Muscle of back (tissue), 11 donors: ENCODE data around the gene ANKS1A. TPM values are rescaled to one million over a fixed set of nuclear protein-coding genes. Genes with fewer than 3 reads are reported as not detected.
A peak's percentile ranks its signal among the peaks of the same experiment; 100 is the strongest.

Source experiments
- DNase-seq, 3 donors: peaks; one replicate each; pipeline versions ENCODE4 v3.0.0 to v3.0.0-alpha.2; 2013
- polyA plus RNA-seq, 10 donors: library from polyadenylated mRNA; unstranded; fragments of 120-200 nt; gene quantifications; one replicate each; pipeline ENCODE4 v1.2.1, GENCODE V29; 2013; ENCODE audit not compliant: insufficient read length in 10 of 10

Gene ANKS1A
- polyA plus RNA-seq, 10 donors: 27.0 to 45.3 (median 34.3) TPM

DNA sequence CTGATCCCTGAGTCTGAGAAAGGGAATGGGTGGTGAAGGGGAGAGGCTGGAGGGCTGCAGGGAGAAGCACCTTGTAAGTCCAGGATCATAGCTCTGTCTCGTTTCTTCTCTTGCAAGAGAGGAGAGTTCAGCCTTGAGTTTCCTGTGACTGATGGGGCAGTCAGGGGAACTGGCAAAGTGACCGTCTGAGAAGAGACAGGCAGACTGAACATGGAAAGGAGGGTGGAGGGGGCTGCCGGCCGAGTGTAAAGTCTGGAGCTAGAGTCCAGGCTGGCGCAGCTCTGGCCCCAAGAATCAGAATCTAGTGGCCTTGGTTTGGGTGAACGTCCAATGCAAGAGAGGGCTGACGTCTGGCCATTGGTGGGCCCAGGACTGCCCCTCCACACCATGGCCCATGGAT lies 179.6 kb downstream of the ANKS1A start:
- no peak for DNase-seq

DNA sequence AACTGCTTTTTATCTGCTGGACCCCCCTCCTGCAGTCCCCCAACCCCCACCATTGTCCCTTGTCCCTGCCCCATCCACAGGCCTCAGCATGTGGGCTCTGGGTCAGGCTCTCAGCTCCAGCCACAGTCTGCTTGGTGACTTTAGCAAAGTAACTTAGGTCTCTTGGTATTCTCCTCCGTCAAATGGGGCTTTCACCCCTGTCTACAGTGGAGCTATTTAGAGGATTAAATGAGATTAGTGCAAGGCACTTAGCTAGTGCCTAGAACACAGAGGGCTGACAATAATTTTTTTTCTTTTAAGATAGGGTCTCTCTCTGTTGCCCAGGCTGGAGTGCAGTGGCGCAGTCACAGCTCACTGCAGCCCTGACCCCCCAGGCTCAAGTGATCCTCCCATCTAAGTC lies 180.2 kb downstream of the ANKS1A start:
- DNase-seq: no peak

DNA sequence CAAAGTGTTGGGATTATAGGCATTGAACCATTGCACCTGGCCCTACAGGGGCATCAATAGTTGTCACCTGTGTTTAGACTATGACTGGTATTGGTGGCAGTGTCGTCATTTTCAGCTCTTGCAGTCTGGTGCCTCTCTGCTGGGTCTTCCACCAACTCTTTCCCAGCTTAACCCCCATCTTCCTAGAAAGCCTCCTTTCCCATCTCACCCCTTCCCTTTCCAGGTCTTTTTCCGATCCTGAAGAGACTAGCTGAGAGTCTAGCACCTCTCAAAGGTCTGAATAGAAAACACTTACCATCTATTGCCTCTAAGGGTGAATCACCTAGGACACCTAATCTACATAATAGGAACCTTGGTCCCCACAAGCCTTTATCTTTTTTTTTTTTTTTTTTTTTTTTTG lies 181.1 kb downstream of the ANKS1A start:
- DNase-seq: no peak

- no peak for DNase-seq
These were observed 182.4 kb downstream of the ANKS1A start for GRCh38 chr6:35071347-35071994.

DNA sequence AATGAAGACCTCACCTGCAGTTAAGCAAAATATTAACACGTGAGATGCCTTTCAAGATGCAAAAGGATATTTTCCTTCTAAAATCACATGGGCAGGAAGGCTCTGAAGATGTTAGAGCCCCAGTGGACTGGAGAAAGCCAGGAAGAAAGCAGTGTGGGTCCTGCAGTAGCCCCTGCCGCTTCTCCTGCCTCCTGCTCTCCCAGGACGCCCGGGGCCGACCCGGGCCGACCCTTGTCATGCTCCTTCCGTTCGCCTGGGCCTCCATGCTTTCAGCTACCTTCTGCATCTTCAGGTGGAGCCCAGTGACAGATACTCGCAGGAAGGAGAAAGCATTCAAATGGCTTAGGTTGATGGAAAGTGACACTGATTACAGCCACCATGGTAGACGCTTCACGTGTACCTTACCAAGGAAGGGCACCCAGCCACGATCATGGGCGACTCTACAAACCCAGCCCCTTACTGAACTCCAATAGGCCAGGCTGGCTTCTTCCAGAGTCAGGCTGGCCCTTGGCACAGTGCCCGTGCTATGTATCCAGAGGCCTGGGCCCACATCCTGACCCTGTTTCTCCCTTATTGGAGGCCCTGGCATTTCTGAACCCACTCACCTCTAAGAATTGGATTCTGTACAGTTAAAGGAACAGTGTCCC lies 183.1 kb downstream of the ANKS1A start:
- DNase-seq: no peak

GRCh38 chr6:35072698-35073055 lies 183.6 kb downstream of the ANKS1A start:
- no peak for DNase-seq

GRCh38 chr6:35073211-35073610 lies 184.2 kb downstream of the ANKS1A start:
- DNase-seq: no peak

- DNase-seq: no peak
These were observed 184.9 kb downstream of the ANKS1A start for GRCh38 chr6:35073766-35074471.

GRCh38 chr6:35076997-35077712 lies 188.1 kb downstream of the ANKS1A start:
- no peak for DNase-seq

DNA sequence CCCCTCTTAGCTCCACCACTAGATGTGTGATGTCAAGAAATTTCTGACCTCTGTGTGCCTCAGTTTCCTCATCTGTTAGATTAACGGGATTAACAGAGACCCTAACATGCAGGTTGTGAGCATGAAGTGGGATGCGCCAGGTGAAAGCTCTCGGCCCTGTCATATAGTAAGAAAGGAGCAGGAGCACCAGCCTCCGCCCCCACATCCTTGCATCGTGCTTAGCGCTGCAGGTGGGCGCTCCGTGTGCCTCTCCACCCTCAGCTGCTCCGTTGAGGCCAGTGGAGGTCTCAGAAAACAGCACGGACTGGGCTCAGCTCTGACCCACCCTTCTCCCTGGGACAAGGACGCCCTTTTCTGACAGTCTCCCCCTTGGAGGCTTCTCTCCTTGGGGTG lies 188.7 kb downstream of the ANKS1A start:
- no peak for DNase-seq

GRCh38 chr6:35078226-35078850 lies 189.3 kb downstream of the ANKS1A start:
- DNase-seq: no peak

DNA sequence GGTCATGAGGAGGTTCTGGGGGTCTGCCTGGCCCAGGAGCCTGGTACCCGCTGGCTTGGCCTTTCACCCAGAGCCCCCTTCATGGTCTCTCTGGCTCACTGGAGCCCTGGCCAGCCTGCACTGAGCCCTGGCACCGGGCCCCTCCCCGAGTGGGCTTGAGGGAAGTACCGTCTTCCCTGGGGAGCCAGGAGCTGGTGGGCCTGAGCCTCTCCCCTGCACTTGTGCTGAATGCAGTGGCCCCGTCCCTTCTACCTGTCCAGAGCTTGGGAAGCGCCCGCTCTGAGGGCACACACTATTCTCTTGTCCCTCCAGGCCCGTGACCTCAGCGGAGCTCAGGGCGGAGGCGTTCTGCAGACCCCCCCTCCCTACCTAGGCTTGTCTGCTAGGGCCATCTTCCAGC lies 189.8 kb downstream of the ANKS1A start:
- DNase-seq: no peak

GRCh38 chr6:35079311-35080000 lies 190.4 kb downstream of the ANKS1A start:
- no peak for DNase-seq

DNA sequence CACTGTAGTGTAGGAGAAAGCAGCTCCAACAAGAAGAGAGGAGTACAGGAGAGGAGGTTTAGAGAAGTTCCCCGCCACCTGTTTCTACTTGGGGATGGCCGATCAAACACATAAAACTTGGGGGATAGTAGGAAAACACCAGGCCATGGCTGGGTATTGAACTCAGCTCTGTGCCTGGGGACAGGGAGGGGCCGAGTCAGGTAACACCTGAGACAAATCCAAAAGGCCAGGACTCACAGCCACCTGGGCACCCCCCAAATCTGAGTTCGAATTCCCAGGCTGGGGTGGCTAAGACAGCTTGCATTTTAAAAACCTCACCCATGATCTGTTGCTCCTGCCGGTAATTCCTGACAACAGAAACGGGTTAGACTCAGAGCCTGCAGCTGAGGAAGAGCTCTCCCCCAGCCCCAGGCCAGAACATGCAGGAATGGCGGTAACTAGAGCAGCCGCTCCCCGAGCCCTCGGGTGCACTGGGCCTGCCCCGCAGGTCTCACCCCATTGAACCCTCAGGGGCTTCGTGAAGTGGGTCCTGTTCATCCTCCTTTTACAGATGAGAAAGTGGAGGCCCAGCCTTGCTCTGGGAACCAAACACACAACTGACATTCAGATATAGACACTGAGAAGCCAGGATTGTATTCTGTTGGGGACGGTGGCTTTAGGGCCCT lies 191.1 kb downstream of the ANKS1A start:
- no peak for DNase-seq

GRCh38 chr6:35080821-35081425 lies 191.9 kb downstream of the ANKS1A start:
- no peak for DNase-seq

DNA sequence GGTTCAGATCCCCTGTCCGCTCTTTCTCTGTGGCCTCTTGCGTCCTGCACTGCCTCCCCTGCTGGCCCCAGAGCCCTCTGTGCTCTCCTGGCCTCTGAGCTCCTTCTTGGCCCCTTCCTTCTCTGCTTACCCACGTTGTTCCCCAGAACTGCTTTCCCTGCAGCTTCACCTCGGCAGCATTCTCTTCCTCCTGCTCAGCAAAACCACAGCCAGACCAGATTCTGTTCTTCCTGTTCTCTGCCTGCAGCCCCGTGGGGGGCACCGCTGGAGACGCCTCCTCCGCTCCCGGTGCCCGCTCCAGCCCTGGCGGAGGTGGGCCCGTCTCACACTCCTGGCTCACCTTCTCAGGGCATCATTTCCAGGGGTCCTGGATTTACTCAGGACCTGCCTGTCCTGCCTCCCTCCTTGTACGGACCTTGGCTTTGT lies 192.4 kb downstream of the ANKS1A start:
- DNase-seq: peak in 1 of 3 donors; percentile 58

- DNase-seq: no peak
These were observed 193.1 kb downstream of the ANKS1A start for GRCh38 chr6:35082046-35082732.

DNA sequence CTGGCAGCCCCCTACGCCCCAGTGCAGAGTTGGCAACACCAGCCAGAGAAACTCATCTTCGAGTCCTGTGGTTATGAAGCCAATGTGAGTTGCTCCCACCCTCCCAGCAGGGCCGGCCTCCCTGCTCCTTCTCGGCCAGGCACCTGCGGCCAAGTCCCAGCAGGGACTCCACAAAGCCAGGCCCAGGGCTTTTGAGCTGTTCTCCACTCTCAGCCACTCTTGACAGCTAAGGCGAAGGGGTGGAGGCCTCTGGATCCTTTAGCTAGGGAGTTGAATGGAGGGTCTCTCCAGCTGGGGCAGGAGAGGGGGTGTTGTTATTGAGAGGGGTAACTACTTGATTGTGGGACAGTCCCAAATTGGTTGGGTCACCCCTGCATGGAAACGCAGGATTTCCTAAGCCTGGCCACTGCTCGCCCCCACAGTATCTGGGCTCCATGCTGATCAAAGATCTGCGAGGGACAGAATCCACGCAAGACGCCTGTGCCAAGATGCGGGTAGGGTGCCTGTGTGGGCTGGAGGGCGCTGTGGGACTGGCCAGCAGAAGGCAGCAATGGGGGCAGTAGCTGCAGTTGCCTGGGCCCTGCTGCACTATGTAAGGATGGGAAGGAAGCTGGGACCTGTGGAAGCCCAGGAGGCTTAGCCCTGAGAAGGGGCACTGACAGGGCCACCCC lies 193.8 kb downstream of the ANKS1A start:
- no peak for DNase-seq

DNA sequence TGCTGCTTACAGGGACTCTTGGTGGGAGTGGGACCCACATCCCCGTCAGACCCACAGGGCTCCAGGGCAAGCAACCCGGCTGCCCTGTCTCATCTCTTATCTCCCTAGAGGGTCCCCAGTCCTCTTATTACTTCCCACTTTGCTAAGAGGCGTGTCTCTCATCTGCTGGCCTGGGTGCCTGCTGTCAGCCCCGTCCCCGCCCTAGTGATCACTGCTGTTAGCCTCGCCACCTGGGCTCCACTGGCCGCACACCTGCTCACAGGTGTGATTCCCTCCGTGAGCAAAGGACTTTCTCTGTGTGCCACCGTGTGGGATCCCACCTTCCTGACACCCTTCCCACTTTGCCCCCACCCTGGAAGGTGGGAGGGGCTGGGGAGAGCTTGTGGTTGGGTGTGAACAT lies 194.5 kb downstream of the ANKS1A start:
- no peak for DNase-seq
